Right lobe of liver (tissue), 6 donors: ENCODE results near the gene TERF2IP. TPM values are rescaled to one million over a fixed set of nuclear protein-coding genes. Genes with fewer than 3 reads are reported as not detected.

Experiments
- ATAC-seq, 4 donors: fragments of 200-7000 bp; cut with Tn5 transposase; one replicate each; pipeline ENCODE4 v1.9.1; 2020; ENCODE audit warnings: mild to moderate bottlenecking in 4 of 4, moderate library complexity in 4 of 4
- DNase-seq, 3 donors: peaks; one replicate each; pipeline ENCODE4 v3.0.0-alpha.2; 2020
- H3K27ac ChIP-seq, 3 donors: fragments of 200-600 bp; one replicate each; pipeline ENCODE4 v1.8.0; 2022
- H3K27me3 ChIP-seq, 2 donors: fragments of 200-600 bp; one replicate each; pipeline ENCODE4 v1.8.0; 2022
- H3K36me3 ChIP-seq, 4 donors: fragments of 200-600 bp; sonication (generic) in 1 of 4; one replicate each; pipeline versions ENCODE4 v1.5.1 to v1.8.0; 2017 to 2022; ENCODE audit warnings: control low read depth in 1 of 4
- H3K4me1 ChIP-seq, 4 donors: fragments of 200-600 bp; sonication (generic) in 1 of 4; one replicate each; pipeline versions ENCODE4 v1.5.1 to v1.8.0; 2017 to 2022; ENCODE audit warnings: control low read depth in 1 of 4
- H3K4me3 ChIP-seq, 3 donors: fragments of 200-600 bp; one replicate each; pipeline ENCODE4 v1.8.0; 2022
- H3K9me3 ChIP-seq, 4 donors: fragments of 200-600 bp; sonication (generic) in 1 of 4; one replicate each; pipeline versions ENCODE4 v1.5.1 to v1.8.0; 2017 to 2022; ENCODE audit warnings: control low read depth in 1 of 4
- POLR2A ChIP-seq: fragments of 450-650 bp; IDR thresholded peaks from one replicate; pipeline ENCODE4 v1.6.1; 2017; ENCODE audit warnings: antibody characterized with exemption, mild to moderate bottlenecking
- WGBS: methylation state at CpG from one replicate; pipeline ENCODE4 v1.1.6; 2018; ENCODE audit warnings: low coverage, low lambda C conversion rate; ENCODE audit not compliant: insufficient coverage; ENCODE audit errors: missing lambda C conversion rate; 5-methylcytosine and 5-hydroxymethylcytosine counted together
- intact Hi-C, 2 donors: fragments of 100-400 bp; cut with DNase I; formaldehyde crosslinking; loops; one replicate each; pipeline versions ENCODE4 v1.11.2 to v1.14.1; 2022
- total RNA-seq, 6 experiments: library from RNA; depleted of rRNA in 2 of 6; stranded (reverse); fragments of >200 nt in 2 of 6; fragmentation: NEBNext Ultra II Directional in 3 of 6; extraction: Animal tissue kit (Norgen Biotek cat#: 25700) in 3 of 6; gene quantifications; one replicate each; pipeline versions ENCODE4 v1.1.0 to v1.2.4, GENCODE V29; 2016 to 2023
- TF ChIP-seq, protein P1 (sequence below), 4 donors: fragments of 200-600 bp in 3 of 4; fragments of 450-650 bp in 1 of 4; IDR thresholded peaks; one replicate each; pipeline versions ENCODE4 v1.5.1 to v1.8.0; 2016 to 2022; ENCODE audit warnings: antibody characterized with exemption in 4 of 4, mild to moderate bottlenecking in 2 of 4
- donor health status: DM: no; HTN: yes; CAD: no.
- donor health status: DM: no; HTN: no; CAD: no.
- donor health status: DM: no; HTN: no; CAD: no.
- donor health status: DM: no; HTN: yes; CAD: no.
- donor health status: DM: no; HTN: yes; CAD: no.

Gene TERF2IP
- total RNA-seq, 6 experiments from 2014 or later = 16.0 to 25.1 (median 23.2) TPM

DNA sequence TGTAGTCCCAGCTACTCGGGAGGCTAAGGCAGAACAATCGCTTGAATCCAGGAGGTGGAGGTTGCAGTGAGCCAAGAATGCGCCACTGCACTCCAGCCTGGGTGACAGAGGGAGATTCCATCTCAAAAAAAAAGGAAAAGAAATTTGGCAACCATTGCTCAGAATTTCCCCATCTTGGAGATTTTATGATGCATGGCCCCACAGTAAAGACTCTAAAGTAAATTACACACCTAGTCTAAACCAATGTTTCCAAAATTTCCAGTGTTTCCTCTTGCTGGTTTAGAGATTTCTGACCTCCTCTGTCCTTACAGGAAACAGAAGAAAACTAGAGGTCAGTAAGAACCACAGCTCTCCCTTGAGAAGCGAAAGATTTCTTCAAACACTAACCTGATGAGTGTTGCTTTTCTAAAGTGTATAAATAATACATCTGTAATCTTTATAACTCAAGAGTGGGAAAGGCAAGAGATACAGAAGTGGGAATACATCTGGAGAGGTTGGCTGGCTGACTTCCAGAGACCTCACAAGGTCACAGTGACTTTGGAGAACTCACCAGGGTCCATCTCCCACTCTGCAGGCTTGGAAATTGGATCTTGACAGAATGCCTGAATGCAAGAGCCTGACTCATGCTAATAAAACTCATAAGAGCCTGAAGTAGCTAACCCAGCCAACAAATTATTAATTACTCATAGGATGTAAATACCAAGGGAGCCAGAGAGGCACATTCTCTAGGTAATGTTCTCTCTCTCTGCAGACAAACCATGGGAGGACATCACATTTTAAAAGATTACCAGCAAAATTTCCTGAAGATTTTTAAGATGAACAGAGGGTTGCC, 33.3 kb upstream of the TERF2IP start:
- no peak overlapping the region for H3K27ac ChIP-seq
- H3K36me3 ChIP-seq = peaks cover 0 to 54% (median 20%) of the 10 kb centered on the region in 4 donors
- H3K27me3 ChIP-seq = no peaks in the 10 kb centered on the region
- ATAC-seq (no peak), DNase-seq (no peak)
- TF ChIP-seq, protein P1, sequence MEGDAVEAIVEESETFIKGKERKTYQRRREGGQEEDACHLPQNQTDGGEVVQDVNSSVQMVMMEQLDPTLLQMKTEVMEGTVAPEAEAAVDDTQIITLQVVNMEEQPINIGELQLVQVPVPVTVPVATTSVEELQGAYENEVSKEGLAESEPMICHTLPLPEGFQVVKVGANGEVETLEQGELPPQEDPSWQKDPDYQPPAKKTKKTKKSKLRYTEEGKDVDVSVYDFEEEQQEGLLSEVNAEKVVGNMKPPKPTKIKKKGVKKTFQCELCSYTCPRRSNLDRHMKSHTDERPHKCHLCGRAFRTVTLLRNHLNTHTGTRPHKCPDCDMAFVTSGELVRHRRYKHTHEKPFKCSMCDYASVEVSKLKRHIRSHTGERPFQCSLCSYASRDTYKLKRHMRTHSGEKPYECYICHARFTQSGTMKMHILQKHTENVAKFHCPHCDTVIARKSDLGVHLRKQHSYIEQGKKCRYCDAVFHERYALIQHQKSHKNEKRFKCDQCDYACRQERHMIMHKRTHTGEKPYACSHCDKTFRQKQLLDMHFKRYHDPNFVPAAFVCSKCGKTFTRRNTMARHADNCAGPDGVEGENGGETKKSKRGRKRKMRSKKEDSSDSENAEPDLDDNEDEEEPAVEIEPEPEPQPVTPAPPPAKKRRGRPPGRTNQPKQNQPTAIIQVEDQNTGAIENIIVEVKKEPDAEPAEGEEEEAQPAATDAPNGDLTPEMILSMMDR (IDR thresholded peaks at IDR 0.05) = no peak
- no peak for TF ChIP-seq POLR2A
- intact Hi-C loops = no loop called here
- no peaks in the 10 kb centered on the region for H3K9me3 ChIP-seq
- H3K4me3 ChIP-seq = no peak overlapping the region
- H3K4me1 ChIP-seq = no peaks in the 10 kb centered on the region
- WGBS = 100% methylated on average over 3 of the region's 4 CpGs

DNA sequence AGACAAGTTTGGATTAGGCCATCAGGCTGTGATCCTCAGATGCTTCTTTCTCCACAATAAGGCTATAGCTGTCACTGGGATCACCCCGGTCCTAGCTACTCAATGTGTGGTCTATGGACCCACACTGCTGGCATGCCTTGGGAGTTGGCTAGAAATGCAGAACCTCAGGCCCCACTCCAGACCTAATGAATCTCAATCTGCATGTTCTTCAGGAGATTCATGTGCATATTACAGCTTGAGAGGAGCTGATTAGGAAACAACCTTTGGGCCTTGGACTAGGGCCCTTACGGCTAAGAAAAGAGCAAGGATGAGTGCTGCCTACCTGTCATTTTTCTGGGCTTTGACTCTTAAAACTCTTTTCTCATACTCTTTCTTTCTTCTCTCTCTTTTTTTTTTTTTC, 32.0 kb upstream of the TERF2IP start:
- WGBS = 100% methylated on average over 1 of the region's 2 CpGs
- H3K4me1 ChIP-seq = no peaks in the 10 kb centered on the region
- TF ChIP-seq, protein P1 (IDR thresholded peaks at IDR 0.05) = no peak
- TF ChIP-seq POLR2A = no peak
- peaks cover 0 to 47% (median 21%) of the 10 kb centered on the region in 4 donors for H3K36me3 ChIP-seq
- H3K27me3 ChIP-seq = no peaks in the 10 kb centered on the region
- H3K4me3 ChIP-seq = no peak overlapping the region
- ATAC-seq = no peak
- H3K27ac ChIP-seq = no peak overlapping the region
- intact Hi-C loops = no loop called here
- no peaks in the 10 kb centered on the region for H3K9me3 ChIP-seq
- no peak for DNase-seq

DNA sequence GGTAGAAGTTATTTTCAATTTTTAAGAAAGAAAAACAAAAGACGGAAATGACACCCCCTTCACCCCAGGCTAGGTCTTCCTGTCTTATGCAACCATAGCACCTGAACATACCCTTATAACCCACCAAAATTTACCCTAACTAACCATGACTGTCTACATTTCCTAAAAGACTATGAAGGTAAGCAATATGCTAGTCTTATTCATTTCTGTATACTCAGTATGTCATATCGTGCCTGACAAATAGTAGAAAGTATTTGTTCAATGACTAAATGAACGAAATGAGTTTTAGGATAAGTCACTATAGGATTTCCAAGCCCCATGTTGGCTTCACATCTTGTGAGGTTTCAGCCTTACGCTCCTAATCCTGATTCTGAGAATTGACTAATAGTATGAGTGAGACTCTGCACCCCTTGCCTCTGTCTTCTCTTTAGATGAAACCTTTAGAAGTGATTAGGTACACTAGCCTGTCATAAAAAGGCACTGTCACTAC, 31.0 kb upstream of the TERF2IP start:
- intact Hi-C loops = no loop called here
- DNase-seq (no peak), ATAC-seq (no peak)
- WGBS = 65% methylated on average over 4 of the region's 4 CpGs
- H3K9me3 ChIP-seq = no peaks in the 10 kb centered on the region
- H3K4me1 ChIP-seq = peaks cover 0 to 1% (median 0%) of the 10 kb centered on the region in 4 donors
- no peak overlapping the region for H3K4me3 ChIP-seq
- H3K27me3 ChIP-seq = no peaks in the 10 kb centered on the region
- TF ChIP-seq POLR2A = no peak
- no peak overlapping the region for H3K27ac ChIP-seq
- peaks cover 0 to 39% (median 20%) of the 10 kb centered on the region in 4 donors for H3K36me3 ChIP-seq

DNA sequence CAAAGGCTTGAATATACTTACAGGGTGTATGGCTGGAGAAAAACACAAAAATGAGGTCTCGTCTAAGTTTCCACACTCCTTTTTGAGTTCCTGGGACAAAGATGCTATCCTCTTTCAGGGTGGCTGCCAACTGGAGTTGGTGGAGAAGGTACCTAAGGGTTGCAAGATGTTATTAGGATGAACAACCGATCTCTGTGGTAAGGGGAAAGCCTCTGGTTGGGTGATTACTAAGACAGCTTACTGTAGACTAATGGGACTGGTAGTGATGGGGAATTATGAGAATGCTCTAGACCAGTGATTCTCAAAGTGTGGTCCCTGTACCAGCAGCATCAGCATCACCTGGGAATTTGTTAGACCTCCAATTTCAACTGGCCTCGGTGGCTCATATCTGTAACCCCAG, 30.5 kb upstream of the TERF2IP start:
- ATAC-seq (no peak), DNase-seq (no peak)
- no peaks in the 10 kb centered on the region for H3K9me3 ChIP-seq
- no peak for TF ChIP-seq POLR2A
- TF ChIP-seq, protein P1 (IDR thresholded peaks at IDR 0.05) = no peak
- WGBS = 90% methylated on average over 2 of the region's 3 CpGs
- peaks cover 0 to 33% (median 18%) of the 10 kb centered on the region in 4 donors for H3K36me3 ChIP-seq
- H3K27me3 ChIP-seq = no peaks in the 10 kb centered on the region
- intact Hi-C loops = no loop called here
- peaks cover 0 to 7% (median 2%) of the 10 kb centered on the region in 4 donors for H3K4me1 ChIP-seq
- no peak overlapping the region for H3K27ac ChIP-seq
- H3K4me3 ChIP-seq = no peak overlapping the region

DNA sequence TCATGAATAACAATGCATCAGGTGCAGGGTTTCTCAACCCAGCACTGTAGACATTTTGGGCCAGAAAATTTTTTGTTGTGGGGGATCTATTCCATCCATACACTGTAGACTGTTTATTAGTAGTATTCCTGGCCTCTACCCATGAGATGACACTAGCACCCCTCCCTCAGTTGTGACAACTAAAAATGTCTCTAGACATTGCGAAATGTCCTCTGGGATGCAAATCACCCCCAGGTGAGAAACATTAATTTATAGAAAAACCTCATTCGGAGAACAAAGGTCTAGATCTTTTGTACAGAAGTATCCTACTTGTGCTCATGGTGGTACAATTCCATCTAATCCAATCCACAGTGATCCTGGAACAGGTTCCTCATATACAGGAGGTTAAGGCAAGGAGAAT, 28.8 kb upstream of the TERF2IP start:
- Histone ChIP-seq H3K27me3 (no peaks in the 10 kb centered on the region), H3K9me3 (no peaks in the 10 kb centered on the region), H3K27ac (no peak overlapping the region), H3K4me1 (peaks cover 0 to 11% (median 4%) of the 10 kb centered on the region in 4 donors), H3K4me3 (no peak overlapping the region), H3K36me3 (peaks cover 0 to 27% (median 15%) of the 10 kb centered on the region in 4 donors)
- WGBS = 94% methylated on average over 2 of the region's 2 CpGs
- intact Hi-C loops = no loop called here
- no peak for DNase-seq
- TF ChIP-seq POLR2A = no peak
- TF ChIP-seq, protein P1 (IDR thresholded peaks at IDR 0.05) = no peak
- ATAC-seq = no peak
